Chondrocyte (in vitro differentiated cells): ENCODE measurements around the gene RAD51B. TPM values are rescaled to one million over a fixed set of nuclear protein-coding genes. Genes with fewer than 3 reads are reported as not detected.
A peak's percentile ranks its signal among the peaks of the same experiment; 100 is the strongest.

Experiments used
- DNase-seq: peaks from one replicate; pipeline ENCODE4 v3.0.0; 2021; ENCODE audit warnings: mixed read lengths, low spot score
- H3K27ac Mint-ChIP-seq: one replicate; pipeline ENCODE4 v1.8.0; 2021; ENCODE audit warnings: mild to moderate bottlenecking, moderate library complexity, mixed read lengths; ENCODE audit not compliant: unreplicated experiment
- H3K27me3 Mint-ChIP-seq: 2 replicates; pipeline ENCODE4 v1.8.0; 2021; ENCODE audit warnings: low read depth, mixed read lengths
- H3K36me3 Mint-ChIP-seq: 2 replicates; pipeline ENCODE4 v1.8.0; 2021; ENCODE audit warnings: low read depth, mixed read lengths
- H3K4me1 Mint-ChIP-seq: 2 replicates; pipeline ENCODE4 v1.8.0; 2021; ENCODE audit warnings: low read depth, mild to moderate bottlenecking, mixed read lengths
- H3K4me3 Mint-ChIP-seq: one replicate; pipeline ENCODE4 v1.8.0; 2021; ENCODE audit warnings: mild to moderate bottlenecking, moderate library complexity, mixed read lengths; ENCODE audit not compliant: unreplicated experiment
- H3K9me3 Mint-ChIP-seq: 2 replicates; pipeline ENCODE4 v1.8.0; 2021; ENCODE audit warnings: low read depth, mixed read lengths
- total RNA-seq: library from RNA; stranded (reverse); gene quantifications from 3 replicates; pipeline ENCODE4 v1.2.1, GENCODE V29; 2021
- TF ChIP-seq, protein P1 (sequence below): fragments of 200-600 bp; sonication (generic); IDR thresholded peaks from 2 replicates; pipeline ENCODE4 v1.5.0; 2021; ENCODE audit warnings: antibody characterized with exemption, mild to moderate bottlenecking, moderate library complexity

The RAD51B gene
- total RNA-seq, 1 donor from 2014 or later = 8.2 TPM

DNA sequence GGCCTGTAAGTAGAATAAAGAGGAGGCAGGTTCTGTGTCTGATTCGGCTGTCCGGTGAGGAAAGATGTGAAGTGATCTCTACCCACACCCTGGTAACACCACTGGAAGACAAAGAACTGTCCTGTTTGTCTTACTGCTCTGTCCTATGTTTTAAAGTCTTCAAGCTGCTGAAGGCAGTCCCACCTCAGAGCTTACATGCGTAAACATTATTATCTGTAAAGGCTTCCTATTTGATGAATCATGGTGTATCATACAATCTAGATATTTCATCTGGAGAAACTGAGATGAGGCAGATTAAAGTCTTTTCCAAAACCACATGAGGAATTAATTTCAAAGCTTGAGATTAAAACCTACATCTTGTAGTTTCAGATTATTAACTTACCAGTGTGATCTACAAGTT is 545.6 kb downstream of the RAD51B start:
- H3K27me3 Mint-ChIP-seq = no peaks in the 10 kb centered on the region
- H3K9me3 Mint-ChIP-seq = no peaks in the 10 kb centered on the region
- TF ChIP-seq, protein P1, sequence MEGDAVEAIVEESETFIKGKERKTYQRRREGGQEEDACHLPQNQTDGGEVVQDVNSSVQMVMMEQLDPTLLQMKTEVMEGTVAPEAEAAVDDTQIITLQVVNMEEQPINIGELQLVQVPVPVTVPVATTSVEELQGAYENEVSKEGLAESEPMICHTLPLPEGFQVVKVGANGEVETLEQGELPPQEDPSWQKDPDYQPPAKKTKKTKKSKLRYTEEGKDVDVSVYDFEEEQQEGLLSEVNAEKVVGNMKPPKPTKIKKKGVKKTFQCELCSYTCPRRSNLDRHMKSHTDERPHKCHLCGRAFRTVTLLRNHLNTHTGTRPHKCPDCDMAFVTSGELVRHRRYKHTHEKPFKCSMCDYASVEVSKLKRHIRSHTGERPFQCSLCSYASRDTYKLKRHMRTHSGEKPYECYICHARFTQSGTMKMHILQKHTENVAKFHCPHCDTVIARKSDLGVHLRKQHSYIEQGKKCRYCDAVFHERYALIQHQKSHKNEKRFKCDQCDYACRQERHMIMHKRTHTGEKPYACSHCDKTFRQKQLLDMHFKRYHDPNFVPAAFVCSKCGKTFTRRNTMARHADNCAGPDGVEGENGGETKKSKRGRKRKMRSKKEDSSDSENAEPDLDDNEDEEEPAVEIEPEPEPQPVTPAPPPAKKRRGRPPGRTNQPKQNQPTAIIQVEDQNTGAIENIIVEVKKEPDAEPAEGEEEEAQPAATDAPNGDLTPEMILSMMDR = no peak
- H3K36me3 Mint-ChIP-seq = no peaks in the 10 kb centered on the region
- no peak for DNase-seq
- H3K4me1 Mint-ChIP-seq = peaks cover 57% of the 10 kb centered on the region
- H3K4me3 Mint-ChIP-seq = no peak overlapping the region
- peak overlapping the region; percentile 98 for H3K27ac Mint-ChIP-seq

- DNase-seq = no peak
- Mint-ChIP-seq H3K4me3 (no peak overlapping the region), H3K36me3 (no peaks in the 10 kb centered on the region), H3K27me3 (no peaks in the 10 kb centered on the region), H3K4me1 (peaks cover 43% of the 10 kb centered on the region), H3K27ac (no peak overlapping the region), H3K9me3 (no peaks in the 10 kb centered on the region)
- TF ChIP-seq, protein P1 = no peak
Measured at GRCh38 chr14:68366656-68367055, 547.1 kb downstream of the RAD51B start.

DNA sequence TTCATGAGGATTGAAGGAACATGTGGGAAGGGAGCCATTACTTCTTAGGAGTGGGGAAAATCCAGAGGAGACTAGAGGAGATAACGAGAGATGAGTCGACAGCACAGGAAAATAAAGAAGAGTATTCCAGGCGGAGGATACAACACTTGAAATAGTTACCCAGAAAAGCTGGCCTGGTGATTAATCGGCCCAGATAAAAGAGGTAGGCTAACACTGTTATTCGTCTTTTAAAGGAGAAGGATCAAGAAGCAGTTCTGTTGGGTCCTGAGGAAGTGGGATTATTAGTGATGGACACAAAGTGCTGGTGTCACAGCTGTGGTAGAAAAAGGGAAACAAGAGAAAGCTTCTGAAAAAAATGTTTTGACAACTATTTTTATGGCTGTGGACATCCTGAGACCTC is 548.0 kb downstream of the RAD51B start:
- DNase-seq = no peak
- H3K27me3 Mint-ChIP-seq = no peaks in the 10 kb centered on the region
- H3K27ac Mint-ChIP-seq = peak overlapping the region; percentile 57
- H3K36me3 Mint-ChIP-seq = peaks cover 2% of the 10 kb centered on the region
- TF ChIP-seq, protein P1 = no peak
- H3K4me1 Mint-ChIP-seq = peaks cover 43% of the 10 kb centered on the region
- peaks cover 5% of the 10 kb centered on the region for H3K9me3 Mint-ChIP-seq
- no peak overlapping the region for H3K4me3 Mint-ChIP-seq

GRCh38 chr14:68368850-68369249 is 549.3 kb downstream of the RAD51B start:
- H3K9me3 Mint-ChIP-seq = peaks cover 10% of the 10 kb centered on the region
- DNase-seq = no peak
- H3K4me3 Mint-ChIP-seq = no peak overlapping the region
- H3K27ac Mint-ChIP-seq = no peak overlapping the region
- peaks cover 39% of the 10 kb centered on the region for H3K4me1 Mint-ChIP-seq
- H3K27me3 Mint-ChIP-seq = no peaks in the 10 kb centered on the region
- TF ChIP-seq, protein P1 = no peak
- peaks cover 2% of the 10 kb centered on the region for H3K36me3 Mint-ChIP-seq

- no peak overlapping the region for H3K4me3 Mint-ChIP-seq
- no peak for DNase-seq
- peaks cover 10% of the 10 kb centered on the region for H3K9me3 Mint-ChIP-seq
- TF ChIP-seq, protein P1 = no peak
- no peak overlapping the region for H3K27ac Mint-ChIP-seq
- H3K27me3 Mint-ChIP-seq = no peaks in the 10 kb centered on the region
- peaks cover 2% of the 10 kb centered on the region for H3K36me3 Mint-ChIP-seq
- peaks cover 32% of the 10 kb centered on the region for H3K4me1 Mint-ChIP-seq
Measured at GRCh38 chr14:68369281-68370056, 549.9 kb downstream of the RAD51B start.
